ENCODE data around the gene LAMA3.

- TF ChIP-seq EZH2 (IDR thresholded peaks at IDR 0.05; ENCODE audit: low read length, missing control alignments) = no peak
- TF ChIP-seq, protein P1, sequence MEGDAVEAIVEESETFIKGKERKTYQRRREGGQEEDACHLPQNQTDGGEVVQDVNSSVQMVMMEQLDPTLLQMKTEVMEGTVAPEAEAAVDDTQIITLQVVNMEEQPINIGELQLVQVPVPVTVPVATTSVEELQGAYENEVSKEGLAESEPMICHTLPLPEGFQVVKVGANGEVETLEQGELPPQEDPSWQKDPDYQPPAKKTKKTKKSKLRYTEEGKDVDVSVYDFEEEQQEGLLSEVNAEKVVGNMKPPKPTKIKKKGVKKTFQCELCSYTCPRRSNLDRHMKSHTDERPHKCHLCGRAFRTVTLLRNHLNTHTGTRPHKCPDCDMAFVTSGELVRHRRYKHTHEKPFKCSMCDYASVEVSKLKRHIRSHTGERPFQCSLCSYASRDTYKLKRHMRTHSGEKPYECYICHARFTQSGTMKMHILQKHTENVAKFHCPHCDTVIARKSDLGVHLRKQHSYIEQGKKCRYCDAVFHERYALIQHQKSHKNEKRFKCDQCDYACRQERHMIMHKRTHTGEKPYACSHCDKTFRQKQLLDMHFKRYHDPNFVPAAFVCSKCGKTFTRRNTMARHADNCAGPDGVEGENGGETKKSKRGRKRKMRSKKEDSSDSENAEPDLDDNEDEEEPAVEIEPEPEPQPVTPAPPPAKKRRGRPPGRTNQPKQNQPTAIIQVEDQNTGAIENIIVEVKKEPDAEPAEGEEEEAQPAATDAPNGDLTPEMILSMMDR (conservative IDR thresholded peaks at IDR 0.05 in 1 of 2, IDR thresholded peaks at IDR 0.05 in 1 of 2; ENCODE audit: low read depth in 1 of 2, low read length in 2 of 2) = no peak
Observed at GRCh38 chr18:24002479-24002878, 313.2 kb downstream of the LAMA3 start.
